SU-DHL-6 (cell line): ENCODE results near the gene FAM124B.

Experiments used
- EZH2phosphoT487 ChIP-seq: fragments of 200-600 bp; sonication (generic), shearing (Covaris generic); conservative IDR thresholded peaks from 2 replicates; pipeline ENCODE4 v1.6.1; 2018; ENCODE audit warnings: mild to moderate bottlenecking, antibody characterized with exemption, low read length, moderate library complexity, mixed read lengths
- TF ChIP-seq, protein P1 (sequence below): fragments of 200-600 bp; sonication (generic); IDR thresholded peaks from one replicate; pipeline ENCODE4 v1.5.1; 2017; ENCODE audit warnings: antibody characterized with exemption, mild to moderate bottlenecking, low read length, moderate library complexity; ENCODE audit not compliant: insufficient read depth, poor library complexity, severe bottlenecking

DNA sequence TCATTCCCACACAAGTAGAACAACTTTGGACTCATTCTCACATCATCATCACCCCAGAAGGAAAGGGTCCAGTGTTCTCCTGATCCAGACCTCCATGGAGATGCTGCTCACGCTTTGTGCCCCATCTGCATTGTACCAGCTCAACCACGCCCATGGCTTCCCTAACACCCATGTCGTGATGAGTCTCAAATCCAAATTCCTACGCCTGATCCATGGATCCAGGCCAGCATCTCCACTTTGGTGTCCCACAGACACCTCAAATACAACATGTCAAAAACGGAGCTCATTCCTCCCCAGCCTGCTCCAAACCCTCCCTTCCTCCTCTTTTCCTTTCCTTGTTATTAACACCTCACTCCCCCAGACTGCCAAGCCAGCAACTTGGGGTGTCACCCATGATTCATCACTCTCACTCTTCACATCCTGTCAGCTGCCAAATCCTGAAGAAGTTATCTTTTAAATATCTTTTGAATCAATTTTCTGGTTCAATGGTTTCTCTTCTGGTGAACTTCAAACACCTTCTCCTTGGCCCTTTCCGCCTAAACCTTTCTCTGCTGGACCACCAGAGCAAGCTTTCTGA lies 30.2 kb upstream of the FAM124B start:
- TF ChIP-seq, protein P1, sequence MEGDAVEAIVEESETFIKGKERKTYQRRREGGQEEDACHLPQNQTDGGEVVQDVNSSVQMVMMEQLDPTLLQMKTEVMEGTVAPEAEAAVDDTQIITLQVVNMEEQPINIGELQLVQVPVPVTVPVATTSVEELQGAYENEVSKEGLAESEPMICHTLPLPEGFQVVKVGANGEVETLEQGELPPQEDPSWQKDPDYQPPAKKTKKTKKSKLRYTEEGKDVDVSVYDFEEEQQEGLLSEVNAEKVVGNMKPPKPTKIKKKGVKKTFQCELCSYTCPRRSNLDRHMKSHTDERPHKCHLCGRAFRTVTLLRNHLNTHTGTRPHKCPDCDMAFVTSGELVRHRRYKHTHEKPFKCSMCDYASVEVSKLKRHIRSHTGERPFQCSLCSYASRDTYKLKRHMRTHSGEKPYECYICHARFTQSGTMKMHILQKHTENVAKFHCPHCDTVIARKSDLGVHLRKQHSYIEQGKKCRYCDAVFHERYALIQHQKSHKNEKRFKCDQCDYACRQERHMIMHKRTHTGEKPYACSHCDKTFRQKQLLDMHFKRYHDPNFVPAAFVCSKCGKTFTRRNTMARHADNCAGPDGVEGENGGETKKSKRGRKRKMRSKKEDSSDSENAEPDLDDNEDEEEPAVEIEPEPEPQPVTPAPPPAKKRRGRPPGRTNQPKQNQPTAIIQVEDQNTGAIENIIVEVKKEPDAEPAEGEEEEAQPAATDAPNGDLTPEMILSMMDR: no peak
- TF ChIP-seq EZH2phosphoT487: no peak
